DMS114 treated with DMSO at 0.1 percent for 48 hours (cell line): Measurements from ENCODE around the gene RYK.
"Not testable (repeated sequence)": the region's sequence is repeated elsewhere in the genome, so short reads cannot be mapped to it uniquely, and the experiment has no call there.

ENCODE experiments used
- DNase-seq: peaks from one replicate; lab custom pipeline; 2025; ENCODE audit not compliant: unreplicated experiment; lab: John Stamatoyannopoulos, UW

Gene RYK

GRCh38 chr3:134222835-134223234 is 27.8 kb downstream of the RYK start:
- DNase-seq, result no peak

GRCh38 chr3:134216851-134217250 is 33.8 kb downstream of the RYK start:
- DNase-seq, result no peak

GRCh38 chr3:134216191-134216764 is 34.4 kb downstream of the RYK start:
- no peak for DNase-seq

GRCh38 chr3:134214239-134214638 is 36.4 kb downstream of the RYK start:
- no peak for DNase-seq

- peak; percentile 32 for DNase-seq
Observed at GRCh38 chr3:134212967-134213665, 37.5 kb downstream of the RYK start.

GRCh38 chr3:134211797-134212196 is 38.9 kb downstream of the RYK start:
- peak; percentile 12 for DNase-seq

- DNase-seq, result no peak
Observed at GRCh38 chr3:134205451-134205850, 45.2 kb downstream of the RYK start.

- no peak for DNase-seq
Observed at GRCh38 chr3:134201201-134202130, 49.2 kb downstream of the RYK start.

GRCh38 chr3:134199880-134200279 is 50.8 kb downstream of the RYK start:
- DNase-seq, result not testable (repeated sequence)

- no peak for DNase-seq
Observed at GRCh38 chr3:134199240-134199639, 51.4 kb downstream of the RYK start.

GRCh38 chr3:134198414-134198813 is 52.2 kb downstream of the RYK start:
- no peak for DNase-seq

GRCh38 chr3:134197681-134198261 is 52.9 kb downstream of the RYK start:
- DNase-seq, result peak; percentile 54

GRCh38 chr3:134194247-134194646 is 56.4 kb downstream of the RYK start:
- no peak for DNase-seq

- DNase-seq, result no peak
Observed at GRCh38 chr3:134190250-134190649, 60.4 kb downstream of the RYK start.

GRCh38 chr3:134189849-134190248 is 60.8 kb downstream of the RYK start:
- DNase-seq, result no peak

- no peak for DNase-seq
Observed at GRCh38 chr3:134186391-134186790, 64.3 kb downstream of the RYK start.

GRCh38 chr3:134180761-134181160 is 69.9 kb downstream of the RYK start:
- DNase-seq, result no peak

GRCh38 chr3:134179508-134179907 is 71.2 kb downstream of the RYK start:
- no peak for DNase-seq

GRCh38 chr3:134163096-134163495 is 87.6 kb downstream of the RYK start:
- no peak for DNase-seq

- no peak for DNase-seq
Observed at GRCh38 chr3:134161898-134162615, 88.6 kb downstream of the RYK start.

- no peak for DNase-seq
Observed at GRCh38 chr3:134155446-134155845, 95.2 kb downstream of the RYK start.
